B cell (primary cell): Measurements from ENCODE around the gene STK40.

ENCODE experiments used
- CTCF ChIP-seq: fragments of 200-600 bp; IDR thresholded peaks from one replicate; pipeline ENCODE4 v1.8.0; 2022; ENCODE audit warnings: antibody characterized with exemption, mild to moderate bottlenecking
- EZH2 ChIP-seq: IDR thresholded peaks from 2 replicates; pipeline ENCODE4 v1.6.1; 2012; ENCODE audit warnings: borderline replicate concordance, low read depth, mild to moderate bottlenecking, moderate library complexity, low read length; ENCODE audit not compliant: insufficient read depth, poor library complexity, severe bottlenecking

GRCh38 chr1:36328713-36329112 lies 57.0 kb downstream of the STK40 start:
- TF ChIP-seq CTCF (no peak), EZH2 (no peak)
